22Rv1 (cell line): ENCODE measurements around the gene PTH2.

Source experiments
- H3K27ac ChIP-seq: fragments of 450-650 bp; 2 replicates; pipeline ENCODE4 v1.5.1; 2017
- CTCF ChIP-seq: fragments of 450-650 bp; IDR thresholded peaks from 2 replicates; pipeline ENCODE4 v1.5.1; 2017; ENCODE audit warnings: mild to moderate bottlenecking
- ZFX ChIP-seq: fragments of 450-650 bp; IDR thresholded peaks from 2 replicates; pipeline ENCODE4 v1.6.1; 2017; ENCODE audit warnings: antibody characterized with exemption, borderline replicate concordance

Gene PTH2

GRCh38 chr19:49408816-49409440 is 14.3 kb downstream of the PTH2 start:
- no peak for TF ChIP-seq CTCF
- no peak for TF ChIP-seq ZFX
- H3K27ac ChIP-seq = no peak overlapping the region

GRCh38 chr19:49407482-49408015 is 15.7 kb downstream of the PTH2 start:
- TF ChIP-seq ZFX (no peak), CTCF (no peak)
- no peak overlapping the region for H3K27ac ChIP-seq

GRCh38 chr19:49407079-49407478 is 16.2 kb downstream of the PTH2 start:
- no peak overlapping the region for H3K27ac ChIP-seq
- TF ChIP-seq CTCF (no peak), ZFX (no peak)

GRCh38 chr19:49403404-49404187 is 19.6 kb downstream of the PTH2 start:
- H3K27ac ChIP-seq = peak overlapping the region; percentile 64

GRCh38 chr19:49400029-49400428 is 23.2 kb downstream of the PTH2 start:
- H3K27ac ChIP-seq = no peak overlapping the region
- TF ChIP-seq CTCF (no peak), ZFX (no peak)

More at GRCh38 chr19:49403404-49404187, 19.6 kb downstream of the PTH2 start:
- no peak for TF ChIP-seq CTCF
- TF ChIP-seq ZFX = no peak

- TF ChIP-seq ZFX = no peak
- no peak for TF ChIP-seq CTCF
- no peak overlapping the region for H3K27ac ChIP-seq
Observed at GRCh38 chr19:49398931-49399330, 24.3 kb downstream of the PTH2 start.

- H3K27ac ChIP-seq = no peak overlapping the region
- TF ChIP-seq ZFX = no peak
- no peak for TF ChIP-seq CTCF
Observed at GRCh38 chr19:49398001-49398615, 25.1 kb downstream of the PTH2 start.
